Measurements from ENCODE around the gene NAV2.

Gene NAV2

DNA sequence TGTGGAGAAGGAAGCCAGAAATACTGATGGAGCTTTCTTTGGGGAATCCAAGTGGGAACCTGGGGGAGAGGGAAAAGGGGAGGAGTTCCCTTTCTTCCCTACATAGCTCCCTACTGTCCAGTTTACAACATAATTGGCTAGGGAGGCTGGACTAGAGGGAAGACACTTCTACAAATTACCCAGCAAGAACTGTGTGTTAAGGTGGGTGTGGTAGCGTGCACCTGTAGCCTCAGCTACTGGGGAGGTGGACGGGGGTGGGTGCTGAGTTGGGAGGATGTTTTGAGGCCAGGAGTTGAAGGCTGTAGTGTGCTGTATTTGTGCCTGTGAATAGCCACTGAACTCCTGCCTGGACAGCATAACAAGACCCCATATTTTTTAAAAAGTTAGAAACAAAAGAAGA, 74.0 kb downstream of the NAV2 start:
- no peak for DNase-seq

DNA sequence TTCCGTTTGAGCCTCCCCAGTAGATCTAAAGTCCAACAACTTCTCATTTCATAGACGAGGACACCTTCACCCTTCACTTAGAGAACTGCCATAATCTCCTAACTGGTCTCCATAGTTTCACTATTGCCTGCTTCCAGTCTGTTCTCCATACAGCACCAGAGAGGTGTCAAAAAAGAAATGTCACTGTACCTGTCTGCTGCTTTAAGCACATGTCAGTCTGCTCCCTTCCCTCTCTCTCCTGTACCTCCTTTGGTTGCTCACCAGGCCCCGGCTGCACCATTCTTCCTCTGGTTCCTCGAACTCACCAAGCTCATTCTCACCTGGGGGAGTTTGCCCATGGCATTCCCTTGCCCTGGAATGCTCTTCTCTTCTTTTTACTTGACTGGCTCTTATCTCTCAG, 75.8 kb downstream of the NAV2 start:
- DNase-seq: no peak

DNA sequence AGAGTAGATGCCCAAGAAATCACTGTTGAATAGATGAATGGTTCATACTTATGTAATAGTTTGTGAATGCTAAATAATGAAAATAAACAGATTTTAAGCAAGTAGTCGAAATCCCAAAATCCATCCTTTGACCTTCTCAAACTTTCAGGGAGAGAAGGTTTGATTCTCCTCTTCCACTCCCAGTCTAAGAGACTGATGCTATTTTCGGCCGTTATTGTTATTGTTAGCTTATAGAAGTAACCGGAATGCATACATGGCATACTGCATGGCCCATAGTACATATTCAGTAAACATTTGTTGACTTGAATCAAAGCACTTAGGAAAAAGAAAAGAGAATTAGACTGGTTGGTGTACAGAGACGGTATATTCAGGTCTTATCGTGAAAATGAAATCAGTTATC, 76.6 kb downstream of the NAV2 start:
- DNase-seq: no peak

DNA sequence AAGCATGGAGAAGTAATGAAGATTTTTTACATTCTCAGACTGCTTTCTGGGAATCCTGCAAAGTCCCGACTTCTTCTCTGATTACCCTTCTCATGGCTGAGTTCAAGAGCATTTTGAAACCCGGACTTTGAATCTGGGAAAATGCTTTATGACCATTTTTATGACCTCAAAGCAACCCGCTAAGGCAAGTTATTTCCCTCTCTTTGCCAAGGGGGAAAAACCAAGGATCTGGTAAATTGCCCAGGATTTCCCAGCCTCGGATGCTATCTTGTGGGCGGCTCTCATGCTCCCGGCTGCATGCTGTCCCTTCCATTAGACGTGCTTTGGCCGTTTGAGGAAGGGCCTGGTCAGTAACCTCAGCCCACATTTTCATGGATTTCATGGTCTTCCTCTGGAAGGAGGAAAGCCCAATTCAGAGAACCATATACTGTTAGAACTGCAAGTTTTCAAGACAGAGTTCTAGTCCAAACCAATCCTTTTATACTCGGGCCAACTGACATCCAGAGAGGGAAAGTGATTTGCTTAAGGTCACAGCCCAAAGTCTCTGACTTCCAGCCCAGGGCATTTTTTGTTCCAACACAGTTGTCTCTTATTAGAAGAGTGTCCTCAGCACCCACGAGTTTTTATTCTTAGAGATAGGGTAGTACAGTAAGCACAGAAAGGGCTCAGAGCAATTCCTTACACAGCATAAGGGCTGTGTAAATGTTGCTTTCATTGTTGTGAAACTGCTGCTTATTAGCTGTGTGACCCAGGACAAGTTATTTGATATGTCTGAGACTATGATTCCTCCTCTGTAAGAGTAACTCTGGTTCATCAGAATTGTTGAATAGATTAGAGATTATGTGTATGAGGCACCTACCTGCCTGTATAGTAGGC, 77.4 kb downstream of the NAV2 start:
- no peak for DNase-seq

DNA sequence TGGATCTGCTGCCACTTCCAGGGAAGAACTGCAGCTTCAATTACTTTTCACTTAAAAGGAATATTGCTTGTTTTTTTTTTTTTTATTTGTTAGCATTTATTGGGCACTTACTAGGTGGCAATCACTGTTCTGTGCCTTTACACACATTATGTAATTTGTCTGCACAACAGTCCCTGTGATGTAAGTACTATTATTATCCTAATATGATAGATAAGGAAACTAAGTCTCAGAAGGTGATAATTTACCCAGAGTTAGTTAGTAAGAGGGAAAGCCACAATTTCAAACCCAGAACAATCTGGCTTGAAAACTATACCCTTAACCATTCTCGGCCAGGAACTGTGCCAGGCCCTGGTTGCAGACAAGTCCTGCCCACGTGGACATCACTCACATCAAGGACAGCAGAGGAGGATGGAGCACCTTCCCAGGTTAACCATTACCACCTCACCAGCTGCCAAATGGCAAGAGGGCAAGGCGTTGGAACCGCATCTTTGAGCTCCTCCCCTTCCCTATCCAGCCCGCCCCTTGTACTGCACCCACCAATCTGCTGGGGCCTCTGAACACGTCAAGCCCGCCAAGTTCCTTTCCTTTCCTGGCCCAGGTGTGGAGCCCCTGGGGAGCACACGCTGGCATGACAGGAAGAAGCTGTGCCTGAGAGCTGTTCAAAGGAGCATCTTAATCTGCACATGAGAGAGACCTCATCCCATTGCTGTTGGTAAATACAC, 78.4 kb downstream of the NAV2 start:
- DNase-seq: no peak

DNA sequence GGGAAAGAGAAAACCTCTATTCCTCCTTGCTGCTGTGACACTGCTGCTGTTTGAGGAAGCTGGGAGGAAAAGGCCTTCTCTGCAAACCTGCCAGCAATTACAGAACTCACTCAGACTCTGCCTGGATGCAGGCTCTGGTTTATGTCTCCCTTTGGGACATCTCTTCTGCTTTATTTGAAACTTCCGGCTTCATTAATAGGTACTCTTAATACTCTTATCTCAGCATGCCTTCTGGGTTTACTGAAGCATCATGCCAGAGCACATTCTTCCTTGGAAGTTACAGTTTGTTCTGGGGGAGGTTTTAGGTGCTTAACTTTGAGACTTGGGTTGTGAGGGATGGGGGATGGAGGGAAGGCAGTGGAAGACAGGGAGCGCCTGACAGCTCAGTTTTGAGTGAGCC, 79.9 kb downstream of the NAV2 start:
- no peak for DNase-seq

DNA sequence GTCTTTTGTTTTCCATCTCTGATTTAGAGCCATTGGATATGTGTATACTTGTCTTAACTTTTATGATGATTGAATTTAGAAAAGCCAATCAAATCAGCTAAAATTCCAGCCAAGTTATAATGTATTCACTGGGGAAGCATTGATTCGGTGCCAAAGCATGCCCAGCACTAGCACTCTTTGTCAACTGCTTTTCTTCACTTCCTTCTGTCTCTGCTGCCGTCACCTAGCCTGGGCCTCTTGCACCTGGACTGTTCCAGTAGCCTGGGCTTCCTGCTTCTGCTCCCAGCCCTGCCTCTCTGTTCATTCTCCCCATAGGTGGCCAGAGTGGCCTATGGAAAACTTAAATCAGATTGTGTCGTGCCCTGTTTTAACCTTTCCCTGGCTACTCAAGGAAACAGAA, 80.7 kb downstream of the NAV2 start:
- DNase-seq: no peak

DNA sequence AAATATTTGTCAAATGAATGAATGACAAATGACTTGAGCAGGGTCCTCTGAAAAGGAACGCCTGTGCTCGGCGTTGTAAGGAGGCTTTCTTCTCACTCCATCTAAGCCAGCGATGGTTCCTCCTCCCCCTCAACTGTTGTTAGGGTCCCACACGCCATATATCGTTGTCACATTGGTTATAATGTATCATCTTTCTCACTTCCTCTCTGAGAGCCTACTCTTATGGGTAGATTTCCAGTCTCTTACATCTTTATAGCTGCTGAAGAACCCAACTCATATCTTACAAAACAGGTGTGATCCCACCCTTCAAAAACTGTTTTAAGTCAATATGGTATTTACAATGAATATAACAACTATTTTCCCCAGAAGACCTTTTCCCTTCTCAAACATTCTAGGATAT, 81.5 kb downstream of the NAV2 start:
- no peak for DNase-seq

DNA sequence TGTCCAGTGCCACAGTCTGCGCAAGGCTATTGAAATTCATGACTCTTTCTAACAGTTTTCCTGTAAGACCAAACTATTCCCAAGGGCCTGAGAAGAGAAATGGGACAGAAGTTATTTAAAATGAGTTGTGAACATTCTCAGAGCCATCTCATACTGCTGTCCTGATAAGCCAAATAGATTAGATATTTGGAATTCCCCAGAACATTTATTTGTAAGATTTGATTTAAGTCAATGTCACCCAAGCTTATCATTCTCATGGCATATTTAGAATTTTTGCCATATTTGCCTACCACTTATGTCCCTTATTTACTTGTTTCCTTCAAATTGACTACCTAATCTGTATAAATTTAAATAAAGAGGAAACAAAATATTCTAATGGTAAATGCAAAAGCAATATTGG, 82.4 kb downstream of the NAV2 start:
- DNase-seq: no peak

DNA sequence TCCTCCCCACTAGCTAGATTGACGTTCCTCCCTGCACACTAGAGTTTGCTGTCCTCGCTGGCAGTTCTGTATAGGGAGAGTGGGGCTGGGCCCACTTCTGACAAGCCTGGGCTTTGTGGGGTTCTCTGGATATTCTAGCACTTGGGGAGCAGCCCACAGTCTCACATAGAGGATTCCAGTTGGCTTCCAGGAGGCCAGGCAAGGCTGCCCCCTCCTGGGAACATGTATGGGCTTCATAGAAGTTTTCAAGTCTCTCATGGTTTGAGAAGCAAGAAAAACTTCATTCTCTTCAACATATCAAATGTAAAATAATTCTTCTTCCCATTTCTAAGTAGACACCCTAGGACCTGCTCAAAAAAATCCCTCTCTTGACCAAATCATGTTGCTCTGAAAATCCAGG, 87.5 kb downstream of the NAV2 start:
- DNase-seq: no peak

DNA sequence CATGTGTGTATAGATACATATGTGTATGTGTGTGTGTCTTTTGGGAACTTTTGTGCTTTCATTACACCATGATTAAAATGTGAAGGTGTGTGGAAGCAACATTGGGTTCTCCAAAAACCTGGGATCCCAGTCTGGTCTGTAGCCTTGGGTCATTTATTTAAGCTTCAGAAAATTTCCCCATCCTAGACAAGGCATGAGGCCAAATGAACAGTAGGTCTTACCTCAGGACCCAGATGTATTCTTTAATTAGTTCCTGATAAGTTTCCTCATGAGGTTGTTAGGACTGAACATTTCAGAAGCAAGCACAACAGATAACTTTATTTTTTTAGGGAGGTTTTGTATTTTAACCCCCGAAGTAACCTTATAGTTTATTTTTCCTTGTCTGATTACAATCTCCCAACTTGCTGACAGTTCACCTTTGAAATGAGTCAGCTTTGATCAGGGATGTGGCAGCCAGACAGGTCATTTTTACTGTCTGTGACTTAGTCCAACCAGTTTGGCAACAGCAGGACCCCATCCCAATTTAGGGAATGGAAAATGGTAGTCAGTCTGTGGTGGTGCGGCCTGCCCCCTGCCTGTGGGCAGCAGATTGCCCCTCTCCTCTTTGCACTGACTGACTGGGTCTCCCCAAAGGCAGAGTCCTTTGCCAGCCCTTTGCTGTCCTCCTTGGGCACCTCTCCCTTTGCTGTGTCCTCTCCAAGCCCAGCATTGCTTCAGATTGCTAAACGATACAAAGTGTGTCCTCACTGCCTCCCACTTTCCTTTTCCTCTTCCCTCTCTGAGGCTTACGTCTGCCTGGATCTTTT, 88.3 kb downstream of the NAV2 start:
- DNase-seq: no peak

DNA sequence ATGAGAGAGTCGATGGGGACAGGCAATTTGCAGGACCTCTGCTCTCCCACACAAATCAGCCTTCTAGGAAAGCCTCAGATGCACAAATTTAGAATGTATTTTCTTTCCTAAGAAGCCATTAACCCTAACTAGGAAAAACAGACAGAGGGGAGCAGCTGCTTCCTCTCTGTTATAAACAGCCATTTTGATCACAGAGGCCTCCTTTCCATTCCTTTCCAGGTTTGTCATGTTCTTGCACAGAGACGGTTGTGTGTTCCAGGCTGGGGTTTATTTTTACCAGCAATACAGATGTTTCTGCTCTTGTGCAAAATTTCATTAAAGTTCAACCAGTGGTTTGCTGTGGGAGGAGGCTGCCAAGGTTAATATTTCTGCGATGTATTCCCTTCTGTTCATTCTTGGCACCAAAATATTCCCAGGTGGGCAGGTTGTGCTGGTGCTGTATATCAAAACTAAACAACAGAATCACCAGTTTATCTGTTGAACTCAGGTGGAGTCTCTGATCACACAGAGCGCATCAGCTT, 90.2 kb downstream of the NAV2 start:
- DNase-seq: no peak

DNA sequence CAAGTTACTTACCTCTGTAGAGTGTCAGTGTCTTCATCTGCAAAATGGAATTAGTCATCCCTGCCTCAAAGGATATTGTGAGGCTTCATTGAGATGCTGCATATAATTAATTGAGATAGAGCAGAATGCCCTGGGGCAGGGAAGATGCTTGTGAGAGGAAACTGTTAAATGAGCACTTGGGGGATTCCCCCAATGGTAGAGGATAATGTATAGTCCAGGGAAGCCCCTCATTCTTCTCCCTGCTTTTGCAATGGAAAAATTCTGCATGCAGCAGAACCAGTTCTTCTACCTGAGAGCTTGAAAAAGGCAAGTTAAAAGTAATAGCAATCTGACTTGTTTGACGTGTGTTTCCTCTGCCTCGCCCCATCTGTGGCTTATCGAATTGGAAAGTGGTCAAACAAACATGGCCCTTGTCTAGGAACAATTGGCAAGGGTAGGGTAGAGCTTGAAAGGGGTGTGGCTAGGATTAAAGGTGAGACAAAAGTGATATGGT, 90.9 kb downstream of the NAV2 start:
- DNase-seq: no peak

DNA sequence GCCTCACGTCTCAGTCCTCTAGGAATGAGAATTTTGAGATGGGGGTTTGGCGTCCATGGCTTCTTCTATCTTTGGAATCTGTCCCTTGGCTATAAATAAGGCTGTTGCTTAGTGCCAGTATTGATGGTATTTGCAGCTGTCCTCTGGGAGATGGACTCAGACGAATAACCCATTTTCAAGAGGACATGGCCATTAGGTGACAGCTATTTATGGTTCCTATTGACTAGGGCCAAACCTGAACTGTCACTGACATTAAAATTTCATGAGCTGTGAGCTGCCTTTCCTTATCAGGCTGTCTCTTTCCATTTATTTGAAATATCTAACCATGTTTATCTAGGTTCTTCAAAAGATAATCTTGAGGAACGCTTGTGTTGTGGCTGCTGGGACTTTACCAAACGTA, 92.7 kb downstream of the NAV2 start:
- DNase-seq: no peak

DNA sequence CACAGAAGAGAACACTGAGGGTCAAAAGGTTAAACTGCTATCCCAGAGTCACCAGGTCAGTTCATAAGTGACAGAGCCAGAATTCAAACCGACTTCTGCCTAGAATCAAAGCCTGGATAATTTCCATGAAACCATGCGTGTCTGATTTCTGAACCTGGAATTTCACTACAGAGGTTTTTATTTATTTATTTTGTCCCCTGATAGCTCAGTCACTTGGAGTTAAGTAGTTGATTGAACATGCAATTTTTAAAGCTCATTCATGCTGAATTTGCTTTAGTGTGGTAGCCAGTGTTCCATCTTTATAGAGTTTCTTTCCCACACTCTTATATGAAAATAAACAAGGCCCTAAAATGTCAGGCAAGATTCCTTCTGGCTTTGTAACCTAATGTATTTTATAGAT, 93.2 kb downstream of the NAV2 start:
- DNase-seq: no peak

DNA sequence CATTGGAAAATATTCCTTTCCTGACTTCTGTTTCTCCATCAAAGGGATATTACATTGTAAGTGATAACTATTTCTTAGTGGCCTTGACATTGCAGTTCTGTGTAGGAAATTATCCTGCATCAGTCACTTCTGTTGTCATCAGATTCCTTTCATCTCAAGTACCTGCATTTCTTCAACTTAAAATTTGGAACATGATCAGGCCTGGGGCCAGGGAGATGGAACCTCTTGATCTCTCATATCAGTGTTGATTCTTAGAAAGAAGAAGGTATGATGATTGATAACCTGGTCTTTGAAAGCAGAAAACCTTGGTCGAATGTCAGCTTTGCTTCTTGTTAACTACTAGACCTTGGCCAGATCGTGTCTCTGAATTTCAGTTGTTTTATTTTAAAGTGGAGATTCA, 93.6 kb downstream of the NAV2 start:
- DNase-seq: no peak

DNA sequence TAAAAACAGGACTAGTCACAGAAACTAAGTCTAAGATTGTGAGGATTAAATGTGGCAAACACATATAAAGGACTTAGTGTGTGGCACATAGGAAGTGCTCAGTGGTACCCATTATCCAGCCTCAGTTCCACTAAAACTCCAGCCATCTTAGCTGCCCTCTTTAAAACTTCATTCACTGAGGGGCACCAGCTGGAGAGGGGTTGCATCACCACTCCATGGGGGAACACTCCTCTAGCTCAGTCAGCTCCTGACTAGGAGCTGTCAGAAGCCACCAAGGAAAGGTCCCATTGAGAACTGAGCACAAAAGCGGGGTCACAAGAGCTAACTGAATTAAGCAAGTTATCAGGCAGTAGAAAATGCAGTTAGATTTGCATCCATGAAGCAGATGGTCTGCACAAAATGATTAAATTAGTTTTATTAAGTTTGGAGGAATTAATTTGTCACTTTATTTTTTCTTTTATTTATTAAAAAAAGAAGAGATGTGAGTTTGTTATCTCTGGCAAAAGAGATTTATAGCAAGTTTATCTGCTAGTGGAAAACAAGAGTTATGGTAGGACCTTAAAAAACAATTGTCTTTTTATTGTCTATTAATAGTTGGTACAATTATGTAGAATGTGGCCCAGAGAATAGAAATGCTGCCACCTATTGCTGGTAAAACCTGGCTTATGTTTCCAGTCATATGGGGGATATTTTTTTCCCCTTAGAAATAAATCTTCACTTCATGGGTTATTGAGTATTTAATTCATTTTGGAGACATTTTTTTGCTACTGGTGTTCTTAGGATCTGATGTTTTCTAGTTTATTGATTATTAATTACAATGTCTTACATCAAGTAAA, 95.7 kb downstream of the NAV2 start:
- DNase-seq: no peak

DNA sequence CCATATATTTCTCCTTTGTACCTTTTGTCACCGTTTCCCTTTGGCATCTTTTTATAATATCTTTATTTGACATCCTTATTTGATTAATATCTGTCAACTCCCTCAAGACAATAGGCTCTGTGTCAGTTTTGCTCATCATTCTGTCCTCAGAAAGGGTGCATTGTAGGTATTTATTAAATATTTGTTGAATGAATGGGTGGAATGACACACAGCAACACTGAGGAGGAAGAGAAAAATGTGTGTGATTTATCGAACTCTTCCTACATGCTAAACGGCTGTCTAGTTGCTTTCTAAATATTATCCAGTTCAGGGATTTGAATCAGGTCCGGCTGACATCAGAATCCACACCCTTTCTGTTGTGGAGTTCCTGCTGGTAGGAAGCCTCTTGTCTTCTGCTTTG, 98.2 kb downstream of the NAV2 start:
- DNase-seq: no peak

DNA sequence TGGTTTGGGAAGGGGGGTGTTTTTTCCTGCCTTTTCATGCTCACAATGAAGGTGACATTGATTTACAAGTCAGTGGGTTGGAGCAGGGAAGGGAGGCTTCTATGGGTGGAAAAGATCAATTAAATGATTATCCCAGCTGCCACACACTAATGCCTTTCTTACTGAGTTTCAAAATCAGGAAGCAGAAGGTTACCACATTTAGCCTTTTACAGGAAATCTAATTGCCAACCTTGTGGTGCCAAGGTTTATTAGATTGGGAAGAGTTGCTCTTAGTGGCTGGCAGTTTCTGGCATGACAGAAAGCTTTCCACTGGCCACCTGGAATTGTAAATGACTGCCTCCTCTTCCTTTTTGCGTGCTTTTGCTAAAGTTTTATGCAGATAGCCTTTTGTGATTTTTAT, 98.7 kb downstream of the NAV2 start:
- no peak for DNase-seq

DNA sequence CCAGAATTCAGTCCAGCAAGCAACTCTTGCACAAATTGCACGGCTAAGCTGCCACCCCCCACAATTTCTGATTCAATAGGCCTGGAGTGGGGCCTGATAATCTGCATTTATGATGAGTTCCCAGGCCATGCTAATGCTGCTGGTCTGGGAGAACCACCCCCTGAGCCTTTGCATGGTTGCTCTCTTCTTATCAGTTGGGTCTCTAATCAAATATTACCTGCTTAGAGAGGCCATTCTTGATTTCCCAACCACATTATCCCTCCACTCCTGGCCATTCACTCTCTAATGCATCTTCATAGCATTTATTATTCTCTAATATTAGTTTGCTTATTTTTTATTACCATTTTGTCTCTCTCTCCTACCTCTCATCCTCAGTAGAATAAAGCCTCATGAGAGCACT, 99.5 kb downstream of the NAV2 start:
- DNase-seq: no peak

DNA sequence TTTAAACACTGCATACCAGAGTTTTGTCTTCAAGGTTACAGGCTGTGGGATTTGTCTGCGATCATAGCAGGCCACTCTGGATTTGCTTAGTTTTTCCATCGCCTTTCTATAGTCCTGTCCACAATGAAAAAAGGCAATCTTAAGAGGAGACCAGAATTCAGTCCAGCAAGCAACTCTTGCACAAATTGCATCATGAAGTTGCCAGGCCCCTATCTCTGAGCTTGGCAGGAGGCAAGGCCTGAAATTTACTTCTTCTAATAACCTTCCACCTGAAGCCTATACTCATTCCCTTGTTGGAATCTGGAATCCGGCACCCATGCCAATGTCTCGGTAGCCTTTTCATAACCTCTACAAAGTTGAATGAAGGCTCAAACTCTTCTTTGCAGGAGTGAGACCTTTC, 100.1 kb downstream of the NAV2 start:
- no peak for DNase-seq

DNA sequence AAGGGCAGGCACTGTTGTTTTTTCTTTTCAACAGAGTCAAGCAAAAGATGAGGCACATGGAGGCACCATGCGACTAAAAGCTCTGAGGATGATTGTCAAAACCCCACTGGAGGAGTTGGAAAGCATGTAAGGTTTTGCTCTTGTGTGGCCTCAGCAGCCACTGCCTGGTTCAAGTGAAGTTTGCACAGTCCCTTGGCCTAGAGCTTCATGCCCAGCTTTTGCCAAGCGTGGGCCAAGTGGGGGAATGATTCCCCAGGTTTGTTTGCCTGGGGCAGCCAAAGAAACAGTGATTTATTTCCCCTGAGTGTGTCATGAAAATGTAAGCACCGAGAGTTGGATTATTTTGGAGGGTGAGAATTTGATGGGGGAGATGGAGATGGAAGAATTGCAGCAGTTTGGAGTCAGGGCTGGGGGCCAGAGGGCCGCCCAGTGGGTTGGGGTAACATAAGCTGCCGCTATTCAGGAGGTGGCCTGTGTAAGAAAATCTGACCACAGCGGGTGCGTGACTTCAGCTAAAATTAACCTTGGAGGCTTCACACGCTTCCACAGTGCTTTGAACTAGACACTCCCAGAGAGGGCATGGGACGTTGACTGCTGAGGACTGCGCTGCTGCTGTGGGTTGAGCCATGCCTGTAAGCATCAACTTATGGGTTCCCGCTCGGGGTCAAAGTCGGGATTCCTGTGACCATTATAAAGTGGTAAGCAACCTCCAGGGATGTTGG, 100.7 kb downstream of the NAV2 start:
- no peak for DNase-seq
